C4-2B (cell line): ENCODE data around the gene HLA-A.

ENCODE experiments used
- ZFX ChIP-seq: fragments of 450-650 bp; IDR thresholded peaks from 2 replicates; pipeline ENCODE4 v1.6.1; 2017
- TF ChIP-seq, protein P1 (sequence below): fragments of 450-650 bp; conservative IDR thresholded peaks from 2 replicates; pipeline ENCODE4 v1.5.1; 2017; ENCODE audit warnings: mild to moderate bottlenecking

GRCh38 chr6:29927841-29928388 lies 14.4 kb upstream of the HLA-A start:
- TF ChIP-seq, protein P1, sequence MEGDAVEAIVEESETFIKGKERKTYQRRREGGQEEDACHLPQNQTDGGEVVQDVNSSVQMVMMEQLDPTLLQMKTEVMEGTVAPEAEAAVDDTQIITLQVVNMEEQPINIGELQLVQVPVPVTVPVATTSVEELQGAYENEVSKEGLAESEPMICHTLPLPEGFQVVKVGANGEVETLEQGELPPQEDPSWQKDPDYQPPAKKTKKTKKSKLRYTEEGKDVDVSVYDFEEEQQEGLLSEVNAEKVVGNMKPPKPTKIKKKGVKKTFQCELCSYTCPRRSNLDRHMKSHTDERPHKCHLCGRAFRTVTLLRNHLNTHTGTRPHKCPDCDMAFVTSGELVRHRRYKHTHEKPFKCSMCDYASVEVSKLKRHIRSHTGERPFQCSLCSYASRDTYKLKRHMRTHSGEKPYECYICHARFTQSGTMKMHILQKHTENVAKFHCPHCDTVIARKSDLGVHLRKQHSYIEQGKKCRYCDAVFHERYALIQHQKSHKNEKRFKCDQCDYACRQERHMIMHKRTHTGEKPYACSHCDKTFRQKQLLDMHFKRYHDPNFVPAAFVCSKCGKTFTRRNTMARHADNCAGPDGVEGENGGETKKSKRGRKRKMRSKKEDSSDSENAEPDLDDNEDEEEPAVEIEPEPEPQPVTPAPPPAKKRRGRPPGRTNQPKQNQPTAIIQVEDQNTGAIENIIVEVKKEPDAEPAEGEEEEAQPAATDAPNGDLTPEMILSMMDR = no peak
- TF ChIP-seq ZFX = no peak
